GM12878 (cell line): ENCODE measurements around the gene CDH4.

Experiments
- BCL11A ChIP-seq: IDR thresholded peaks from 2 replicates; pipeline ENCODE4 v1.6.1; 2011; ENCODE audit warnings: low read depth, low read length
- CHD4 ChIP-seq: fragments of 200-600 bp; sonication (generic); IDR thresholded peaks from 2 replicates; pipeline ENCODE4 v1.6.1; 2016; ENCODE audit warnings: mild to moderate bottlenecking
- CTCF ChIP-seq, 3 experiments: IDR thresholded peaks in 2 of 3; conservative IDR thresholded peaks in 1 of 3; 2 replicates each; pipeline ENCODE4 v1.5.1; 2011; ENCODE audit warnings: low read depth in 3 of 3, low read length in 3 of 3, mild to moderate bottlenecking in 3 of 3, control low read depth in 2 of 3, moderate library complexity in 2 of 3, inconsistent platforms in 1 of 3, mixed read lengths in 1 of 3; ENCODE audit not compliant: control insufficient read depth in 2 of 3, insufficient read depth in 1 of 3; ENCODE audit errors: extremely low read depth in 1 of 3
- ELK1 ChIP-seq: IDR thresholded peaks from 2 replicates; pipeline ENCODE4 v1.6.1; 2012; ENCODE audit warnings: low read depth, low read length, improper control_type of control experiment
- FOXM1 ChIP-seq: IDR thresholded peaks from 2 replicates; pipeline ENCODE4 v1.6.1; 2012; ENCODE audit warnings: low read depth, mild to moderate bottlenecking, inconsistent platforms, low read length, moderate library complexity
- NRF1 ChIP-seq: conservative IDR thresholded peaks from 2 replicates; pipeline ENCODE4 v1.6.1; 2011; ENCODE audit warnings: mild to moderate bottlenecking, low read depth, low read length, improper control_type of control experiment
- PAX8 ChIP-seq: fragments of 450-650 bp; IDR thresholded peaks from 2 replicates; pipeline ENCODE4 v1.6.1; 2017; ENCODE audit warnings: mild to moderate bottlenecking, moderate library complexity
- POLR2A ChIP-seq: IDR thresholded peaks from 2 replicates; pipeline ENCODE4 v1.6.1; 2011; ENCODE audit warnings: low read depth, mild to moderate bottlenecking, low read length
- POLR2AphosphoS5 ChIP-seq: IDR thresholded peaks from 2 replicates; pipeline ENCODE4 v1.6.1; 2011; ENCODE audit warnings: mild to moderate bottlenecking, low read length, inconsistent platforms
- RBBP5 ChIP-seq: fragments of 200-600 bp; sonication (generic); conservative IDR thresholded peaks from 2 replicates; pipeline ENCODE4 v1.6.1; 2016
- SREBF2 ChIP-seq: IDR thresholded peaks from 2 replicates; pipeline ENCODE4 v1.6.1; 2012; ENCODE audit warnings: mild to moderate bottlenecking, low read length
- TAF1 ChIP-seq: IDR thresholded peaks from 2 replicates; pipeline ENCODE4 v1.6.1; 2011; ENCODE audit warnings: mild to moderate bottlenecking, low read depth, low read length, borderline replicate concordance
- TF ChIP-seq, protein P1 (sequence below): IDR thresholded peaks from 2 replicates; pipeline ENCODE4 v1.6.1; 2012; ENCODE audit warnings: low read depth, low read length, improper control_type of control experiment

GRCh38 chr20:61573415-61574305 lies 321.6 kb downstream of the CDH4 start:
- TF ChIP-seq RBBP5 (no peak), SREBF2 (no peak), POLR2A (no peak), BCL11A (no peak), PAX8 (no peak), ELK1 (no peak), TAF1 (no peak), POLR2AphosphoS5 (no peak), NRF1 (no peak), CTCF (IDR thresholded peaks at IDR 0.05 in 2 of 3, conservative IDR thresholded peaks at IDR 0.05 in 1 of 3; ENCODE audit: control insufficient read depth in 2 of 3, extremely low read depth in 1 of 3, insufficient read depth in 1 of 3, low read depth in 3 of 3, low read length in 3 of 3) (no peak), FOXM1 (no peak), CHD4 (no peak)
- TF ChIP-seq, protein P1, sequence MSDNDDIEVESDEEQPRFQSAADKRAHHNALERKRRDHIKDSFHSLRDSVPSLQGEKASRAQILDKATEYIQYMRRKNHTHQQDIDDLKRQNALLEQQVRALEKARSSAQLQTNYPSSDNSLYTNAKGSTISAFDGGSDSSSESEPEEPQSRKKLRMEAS = no peak
